Fibroblast of skin of abdomen (primary cell): Measurements from ENCODE around the gene HTR3B.
A peak's percentile ranks its signal among the peaks of the same experiment; 100 is the strongest.

Experiments used
- DNase-seq: peaks from one replicate; pipeline ENCODE4 v3.0.0-alpha.2; 2013

HTR3B gene

DNA sequence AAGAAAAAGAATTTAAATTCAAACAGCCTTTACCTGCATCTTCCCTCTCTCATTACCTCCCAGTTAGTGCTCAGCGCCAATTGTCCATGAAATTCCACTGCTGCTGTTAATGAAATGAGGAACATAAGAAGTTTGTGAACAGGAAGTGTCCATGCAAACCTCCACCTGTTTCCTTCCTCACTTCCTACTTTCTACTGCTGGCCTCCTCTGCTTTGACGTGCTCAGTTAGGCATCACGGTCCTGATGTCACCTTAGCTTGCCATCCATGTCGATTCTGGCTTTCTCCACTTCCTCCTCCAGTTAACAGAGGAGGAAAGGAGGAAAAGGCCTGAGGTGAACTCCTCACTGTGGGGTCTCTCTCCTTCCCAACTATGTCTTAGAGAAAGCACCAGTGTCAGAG is 43.4 kb downstream of the HTR3B start:
- DNase-seq, result no peak

DNA sequence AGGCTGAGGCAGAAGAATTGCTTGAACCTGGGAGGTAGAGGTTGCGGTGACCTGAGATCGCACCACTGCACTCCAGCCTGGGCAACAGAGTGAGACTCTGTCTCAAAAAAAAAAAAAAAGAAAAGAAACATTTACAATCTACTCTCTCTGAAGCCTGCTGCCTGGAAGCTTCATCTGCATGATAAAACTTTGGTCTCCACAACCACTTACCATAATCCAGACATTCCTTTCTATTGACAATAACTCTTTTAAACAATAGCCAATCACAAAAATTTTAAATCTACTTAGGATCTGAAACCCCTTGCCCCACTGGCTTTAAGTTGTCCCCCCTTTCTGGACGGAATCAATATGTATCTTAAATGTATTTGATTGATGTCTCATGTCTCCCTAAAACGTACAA is 45.3 kb downstream of the HTR3B start:
- no peak for DNase-seq

DNA sequence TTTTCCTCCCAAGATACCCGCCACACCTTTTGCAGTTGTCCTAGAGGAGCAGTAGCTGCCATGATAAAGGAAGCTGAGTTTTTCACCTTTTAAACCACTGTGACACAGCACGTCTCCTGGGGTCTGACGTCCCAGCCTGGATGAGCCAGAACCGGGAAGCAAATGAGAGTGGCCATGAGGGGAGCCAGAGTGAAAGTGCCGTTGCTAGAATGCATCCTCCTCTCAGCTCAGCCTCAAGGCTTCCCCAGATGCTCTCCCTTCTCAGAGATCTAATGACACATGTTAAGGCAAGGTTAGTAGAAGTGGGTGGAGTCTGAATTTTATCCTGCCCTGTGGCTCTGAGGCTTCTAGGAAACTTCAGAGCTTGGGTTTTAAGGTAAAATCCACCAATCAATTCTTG is 46.9 kb downstream of the HTR3B start:
- no peak for DNase-seq

DNA sequence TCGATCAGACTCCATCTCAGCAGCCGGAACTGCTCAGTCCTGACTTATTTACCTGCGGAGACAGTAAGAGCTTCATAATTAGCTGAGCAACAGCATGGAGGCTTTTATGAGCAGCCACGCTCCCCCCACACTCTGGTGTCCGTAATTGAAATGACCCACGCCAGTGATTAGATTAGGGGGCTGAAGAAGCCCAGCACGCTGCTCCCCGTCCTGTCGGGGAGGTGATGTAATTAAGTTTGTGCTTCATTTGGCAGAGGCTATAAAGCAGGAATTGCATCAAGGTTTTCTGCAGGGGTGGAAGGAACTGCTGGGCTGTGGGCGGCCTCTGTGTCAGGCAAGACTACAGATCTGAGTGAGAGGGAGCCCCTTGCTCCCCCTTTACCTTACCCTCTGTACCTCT is 47.5 kb downstream of the HTR3B start:
- no peak for DNase-seq

DNA sequence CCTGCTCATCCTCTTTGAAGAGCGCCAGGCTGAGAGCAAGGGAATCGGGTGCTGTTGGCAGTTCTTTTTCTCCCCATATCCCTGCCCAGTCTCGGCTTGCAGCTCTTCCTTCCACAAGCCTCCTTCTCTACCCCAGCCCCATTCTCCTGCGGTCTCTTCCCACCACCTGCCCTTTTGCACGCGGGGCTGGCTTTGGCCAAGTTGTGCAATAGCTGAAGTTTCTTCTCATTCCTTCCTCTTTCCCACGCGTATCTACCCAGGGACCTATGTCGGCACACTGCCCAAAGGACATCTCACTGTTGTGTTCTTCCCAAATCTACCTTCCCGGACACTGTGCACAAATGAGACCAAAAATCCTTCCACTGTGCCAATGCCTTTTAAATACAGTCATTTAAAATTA is 48.0 kb downstream of the HTR3B start:
- no peak for DNase-seq

DNA sequence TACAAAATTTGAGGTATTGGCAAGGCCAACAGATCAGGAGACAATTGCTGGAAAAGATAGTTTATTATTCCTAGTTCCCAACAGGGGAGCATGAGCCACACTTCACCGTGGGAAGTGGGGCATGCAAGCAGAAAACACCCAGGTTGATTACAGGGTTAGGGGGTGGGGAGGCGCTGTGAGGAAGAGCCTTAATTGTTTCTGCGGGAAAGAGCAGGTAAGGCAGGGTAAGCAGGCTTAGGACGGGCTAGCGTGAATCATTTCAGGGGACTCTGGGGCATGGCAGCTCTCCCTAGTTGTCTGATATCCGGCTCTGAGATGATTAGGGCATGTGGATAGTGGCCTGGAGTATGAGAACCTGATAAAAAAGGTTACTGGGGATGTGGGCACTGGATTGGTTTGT is 49.6 kb downstream of the HTR3B start:
- DNase-seq, result no peak

DNA sequence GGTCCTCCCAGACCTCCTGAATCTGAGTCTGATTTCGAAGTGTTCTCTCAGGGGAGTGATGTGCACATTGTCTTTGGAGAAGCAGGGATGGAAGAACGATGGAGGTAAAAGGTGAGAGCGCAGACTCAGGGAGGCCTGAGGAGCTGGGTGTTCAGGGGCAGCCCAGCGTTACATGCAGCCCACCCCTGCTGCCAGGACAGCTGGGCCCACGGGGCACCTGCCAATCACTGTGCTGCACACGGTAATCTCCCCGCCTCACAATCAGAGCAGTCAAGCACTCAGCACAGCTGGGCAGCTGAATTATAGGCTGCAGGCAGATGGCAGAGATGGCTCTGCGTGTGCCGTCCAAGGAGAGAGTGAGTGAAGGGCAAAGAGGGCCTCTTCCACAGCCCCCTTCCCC is 52.4 kb downstream of the HTR3B start:
- DNase-seq, result no peak

DNA sequence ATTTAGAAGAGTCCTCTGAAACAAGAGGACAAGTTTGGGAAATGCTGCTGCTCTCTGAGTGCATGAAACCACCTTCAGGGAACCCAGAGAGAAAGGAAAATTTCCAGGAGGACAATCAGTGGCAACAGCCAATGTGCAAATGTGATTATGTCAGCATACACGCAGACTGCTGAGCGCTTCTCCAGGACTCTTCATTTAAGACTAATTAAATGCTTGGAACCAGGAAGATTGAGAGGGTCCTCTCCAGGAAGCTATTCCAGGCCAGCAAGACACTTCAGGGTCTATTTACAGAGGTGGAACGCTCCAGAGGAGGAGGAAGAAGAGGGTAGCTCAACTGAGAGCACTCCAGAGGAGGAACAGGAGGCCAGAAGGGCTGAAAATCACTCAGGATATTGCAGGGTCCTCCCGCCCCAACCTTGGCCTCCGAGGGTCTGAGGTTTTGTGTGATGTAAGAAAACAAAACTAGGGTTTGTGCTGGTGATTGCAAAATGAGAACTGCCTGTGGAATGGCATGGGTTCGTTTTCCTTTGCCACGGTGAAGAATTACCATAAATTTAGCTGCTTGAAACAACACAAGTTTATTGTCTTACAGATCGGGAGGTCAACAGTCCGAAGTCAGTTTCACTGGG is 56.2 kb downstream of the HTR3B start:
- DNase-seq, result no peak

DNA sequence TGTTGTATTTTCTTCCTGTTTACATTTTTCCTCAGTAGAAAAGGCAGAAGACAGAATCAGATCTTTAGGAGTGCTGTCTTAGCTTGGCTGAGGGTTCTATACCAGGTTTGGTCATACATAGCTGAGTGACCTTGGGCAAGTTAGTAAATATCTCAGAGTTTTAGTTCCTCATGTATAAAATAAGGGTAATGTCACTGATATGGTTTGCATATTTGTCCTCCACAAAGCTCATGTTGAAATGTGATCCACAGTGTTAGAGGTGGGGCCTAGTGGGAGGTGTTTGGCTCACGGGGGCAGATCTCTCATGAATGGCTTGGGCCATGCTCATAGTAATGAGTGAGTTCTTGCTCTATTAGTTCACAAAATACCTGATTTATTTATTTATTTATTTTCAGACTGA is 62.8 kb downstream of the HTR3B start:
- no peak for DNase-seq

DNA sequence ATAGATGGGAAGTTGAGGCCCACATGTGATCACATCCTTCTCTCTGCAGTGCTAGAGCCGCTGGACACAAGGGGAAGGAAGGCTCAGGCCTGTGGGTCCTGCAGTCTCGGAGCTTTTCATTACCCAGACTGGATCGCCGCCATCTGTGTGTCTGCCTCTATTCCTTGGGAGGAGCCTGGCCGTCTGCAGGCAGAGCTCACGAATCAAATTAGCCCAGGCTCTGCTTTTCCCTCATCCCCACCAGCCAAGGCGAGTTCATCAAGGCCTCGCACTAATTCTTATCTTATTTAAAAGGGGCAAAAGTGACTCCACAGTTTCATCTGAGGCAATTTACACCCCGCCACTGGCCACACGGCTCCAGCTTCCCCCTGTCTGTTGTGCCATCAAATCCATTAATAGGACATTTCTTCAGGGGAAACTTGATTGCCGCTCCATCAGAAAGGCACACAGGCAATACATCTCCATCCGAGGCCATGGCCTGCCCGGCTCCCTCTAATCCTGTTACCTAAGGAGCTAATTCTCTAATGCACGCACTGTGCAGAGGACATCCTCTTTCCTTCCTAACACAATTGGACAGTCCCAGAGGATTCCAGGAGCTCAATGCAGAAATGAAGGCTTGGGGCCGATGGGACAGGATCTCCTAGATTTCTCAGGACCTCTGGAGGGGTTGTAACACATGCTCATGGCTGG is 67.1 kb downstream of the HTR3B start:
- no peak for DNase-seq

DNA sequence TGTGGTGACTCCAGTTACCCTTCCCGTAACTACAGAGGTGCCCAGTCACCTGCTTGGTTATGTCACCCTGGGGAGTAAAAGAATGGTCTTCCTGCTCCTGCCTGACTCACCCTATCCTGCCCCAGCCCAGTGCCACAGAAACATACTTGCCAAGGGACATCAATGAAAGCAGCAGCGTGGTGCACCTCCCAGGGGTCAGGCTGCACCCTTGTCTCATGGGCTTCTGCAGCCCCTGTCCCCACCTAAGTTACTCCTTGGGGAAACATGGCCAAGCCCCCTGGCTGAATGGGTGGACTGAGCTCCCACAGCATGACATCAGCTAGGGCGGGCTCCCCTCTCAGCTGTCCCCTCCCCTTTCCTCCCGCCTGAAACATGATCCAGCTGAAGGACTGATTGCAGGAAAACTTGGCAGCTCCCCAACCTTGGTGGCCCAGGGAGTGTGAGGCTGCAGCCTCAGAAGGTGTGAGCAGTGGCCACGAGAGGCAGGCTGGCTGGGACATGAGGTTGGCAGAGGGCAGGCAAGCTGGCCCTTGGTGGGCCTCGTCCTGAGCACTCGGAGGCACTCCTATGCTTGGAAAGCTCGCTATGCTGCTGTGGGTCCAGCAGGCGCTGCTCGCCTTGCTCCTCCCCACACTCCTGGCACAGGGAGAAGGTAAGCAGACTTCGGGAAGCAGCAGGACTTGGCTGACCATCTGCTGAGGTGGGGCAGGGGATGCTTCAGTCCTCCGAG is 70.3 kb downstream of the HTR3B start, which contains the start of gene HTR3A:
Gene HTR3A, plus strand, starts transcription at position 368 of the 730 bp plus-strand sequence. Its CDS starts 218 bp downstream, at position 586.
- DNase-seq, result peak; percentile 10

DNA sequence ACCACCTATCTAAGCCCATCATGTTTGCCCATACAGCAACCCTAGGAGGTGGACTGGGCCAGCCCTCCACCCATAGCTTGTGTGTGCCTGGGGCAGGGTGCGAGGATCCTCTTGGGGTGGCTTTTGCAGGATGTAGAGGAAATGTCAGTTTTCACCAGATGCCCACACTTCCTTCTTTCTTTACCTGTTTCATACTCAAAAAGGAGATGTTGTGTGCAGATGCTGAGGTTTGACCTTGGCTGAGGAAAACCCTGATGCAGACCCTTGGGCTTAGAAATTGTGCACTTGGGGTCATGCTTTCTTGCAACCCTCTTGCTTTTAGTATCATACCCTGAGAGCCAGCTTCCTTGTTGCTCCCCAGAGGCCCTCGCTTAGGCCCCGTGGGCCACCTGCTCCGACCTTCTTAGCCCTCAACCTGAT is 72.5 kb downstream of the HTR3B start:
- no peak for DNase-seq

DNA sequence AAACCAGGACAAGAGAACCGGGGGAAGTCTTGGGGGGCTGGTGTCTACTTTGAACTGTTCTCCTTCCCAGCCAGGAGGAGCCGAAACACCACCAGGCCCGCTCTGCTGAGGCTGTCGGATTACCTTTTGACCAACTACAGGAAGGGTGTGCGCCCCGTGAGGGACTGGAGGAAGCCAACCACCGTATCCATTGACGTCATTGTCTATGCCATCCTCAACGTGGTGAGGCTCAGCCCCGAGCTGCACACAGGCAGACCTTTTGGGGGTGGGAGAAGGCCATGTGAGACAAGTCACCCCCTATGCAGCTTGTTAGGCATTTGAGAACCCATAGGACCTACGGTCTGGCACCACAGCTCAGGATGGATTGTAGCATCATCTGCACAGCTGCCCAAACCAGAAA is 73.1 kb downstream of the HTR3B start:
- DNase-seq, result no peak

DNA sequence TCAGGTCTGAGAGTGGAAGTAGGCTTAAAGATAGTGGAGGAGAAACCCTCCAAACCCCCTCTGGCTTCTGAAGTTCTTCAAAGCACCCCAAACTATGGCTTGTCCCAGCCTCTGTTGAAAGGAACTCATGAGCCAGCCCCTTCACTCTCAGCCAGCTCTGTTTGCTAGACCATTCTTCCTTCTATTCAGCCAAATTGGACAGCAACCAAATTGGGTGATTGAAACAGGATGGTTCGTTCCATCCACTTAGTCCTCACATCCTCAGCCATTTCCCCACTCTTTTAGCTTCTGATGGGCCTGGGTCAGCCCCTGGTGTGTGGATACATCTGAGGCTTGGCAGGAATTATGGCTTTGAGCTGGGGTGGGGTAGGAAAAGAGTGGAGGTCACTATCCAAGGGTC is 74.8 kb downstream of the HTR3B start:
- no peak for DNase-seq

DNA sequence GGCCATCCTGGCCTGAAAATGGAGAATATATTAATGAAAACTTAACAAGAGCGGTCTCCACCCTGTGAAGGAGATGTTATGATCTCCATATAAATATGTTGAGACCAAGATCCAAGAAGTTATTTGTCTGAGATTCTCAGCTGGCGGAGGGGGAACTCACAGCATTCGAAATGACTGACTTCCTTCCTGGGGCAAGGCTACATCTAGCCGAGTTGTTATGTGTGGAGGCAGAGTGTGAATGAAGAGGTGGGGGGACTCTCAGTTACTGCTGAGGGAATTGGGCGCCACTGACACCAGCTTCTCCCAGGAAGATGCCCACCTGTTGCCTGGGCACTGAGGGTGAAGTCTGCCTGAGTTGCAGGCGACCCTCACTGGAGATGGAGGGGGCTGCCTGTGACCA is 76.2 kb downstream of the HTR3B start:
- DNase-seq, result no peak

DNA sequence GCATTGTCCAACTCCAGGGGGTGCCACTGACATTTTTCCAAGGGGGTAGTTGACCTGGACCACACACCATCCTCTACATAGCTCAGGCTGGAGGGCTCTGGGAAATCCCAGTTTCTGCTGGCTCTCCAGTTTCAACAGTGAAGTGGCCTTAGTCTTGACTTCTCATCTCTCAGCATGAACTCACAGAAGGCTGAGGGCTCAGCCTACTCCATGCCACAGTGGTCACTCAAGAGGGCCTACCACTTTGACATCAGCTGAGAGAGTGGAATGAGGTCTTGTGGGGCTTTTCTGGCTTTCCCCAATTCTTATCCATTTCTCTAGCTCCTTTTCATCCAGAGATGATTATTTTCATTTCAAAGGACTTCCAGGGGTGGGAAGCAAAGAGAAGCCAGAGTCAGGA is 77.7 kb downstream of the HTR3B start:
- no peak for DNase-seq

DNA sequence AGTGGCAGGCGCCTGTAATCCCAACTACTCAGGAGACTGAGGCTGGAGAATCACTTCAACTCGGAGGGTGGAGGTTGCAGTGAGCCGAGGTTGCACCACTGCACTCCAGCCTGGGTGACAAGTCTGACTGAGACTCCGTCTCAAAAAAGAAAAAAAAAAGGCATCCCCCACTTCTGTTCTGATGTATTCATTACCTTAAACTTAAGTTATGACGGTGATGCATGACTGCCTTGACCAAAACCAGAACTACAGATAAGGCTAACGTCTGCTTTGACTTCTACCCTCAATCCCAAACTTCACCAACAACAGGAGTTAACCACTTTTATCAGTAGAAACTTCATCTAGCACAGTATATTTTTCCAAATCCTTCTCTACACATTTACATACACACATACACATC is 80.2 kb downstream of the HTR3B start:
- DNase-seq, result no peak

DNA sequence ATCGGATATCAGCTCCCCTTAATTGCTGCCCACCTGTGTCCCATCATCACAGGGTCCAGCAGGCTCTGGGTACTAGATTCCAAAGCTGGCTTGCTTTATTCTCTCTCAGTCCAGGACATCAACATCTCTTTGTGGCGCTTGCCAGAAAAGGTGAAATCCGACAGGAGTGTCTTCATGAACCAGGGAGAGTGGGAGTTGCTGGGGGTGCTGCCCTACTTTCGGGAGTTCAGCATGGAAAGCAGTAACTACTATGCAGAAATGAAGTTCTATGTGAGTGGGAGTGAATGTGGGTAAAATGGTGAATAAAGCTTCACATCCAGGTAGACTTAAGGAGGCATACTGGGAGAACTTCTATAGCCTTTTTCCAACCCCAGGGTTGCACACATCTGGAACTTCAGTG is 81.3 kb downstream of the HTR3B start:
- no peak for DNase-seq

DNA sequence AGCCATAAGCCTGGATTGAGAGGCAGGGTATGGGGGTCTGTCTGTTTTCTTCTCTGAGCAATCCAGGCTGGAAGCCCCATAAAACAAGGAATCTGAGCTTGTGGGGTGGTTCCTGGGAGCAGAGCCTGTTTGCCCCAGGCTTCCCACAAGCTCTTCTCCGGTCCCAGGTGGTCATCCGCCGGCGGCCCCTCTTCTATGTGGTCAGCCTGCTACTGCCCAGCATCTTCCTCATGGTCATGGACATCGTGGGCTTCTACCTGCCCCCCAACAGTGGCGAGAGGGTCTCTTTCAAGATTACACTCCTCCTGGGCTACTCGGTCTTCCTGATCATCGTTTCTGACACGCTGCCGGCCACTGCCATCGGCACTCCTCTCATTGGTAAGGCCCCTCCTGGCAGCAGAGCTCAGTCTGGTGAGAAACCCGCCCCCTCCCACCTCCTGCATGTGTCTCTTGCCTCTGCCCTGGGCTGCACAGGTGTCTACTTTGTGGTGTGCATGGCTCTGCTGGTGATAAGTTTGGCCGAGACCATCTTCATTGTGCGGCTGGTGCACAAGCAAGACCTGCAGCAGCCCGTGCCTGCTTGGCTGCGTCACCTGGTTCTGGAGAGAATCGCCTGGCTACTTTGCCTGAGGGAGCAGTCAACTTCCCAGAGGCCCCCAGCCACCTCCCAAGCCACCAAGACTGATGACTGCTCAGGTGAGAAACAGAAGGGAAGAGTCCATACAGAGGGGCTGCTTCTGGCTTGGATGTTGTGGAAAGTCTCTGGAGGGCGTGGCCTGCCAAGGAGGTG is 82.0 kb downstream of the HTR3B start:
- no peak for DNase-seq

DNA sequence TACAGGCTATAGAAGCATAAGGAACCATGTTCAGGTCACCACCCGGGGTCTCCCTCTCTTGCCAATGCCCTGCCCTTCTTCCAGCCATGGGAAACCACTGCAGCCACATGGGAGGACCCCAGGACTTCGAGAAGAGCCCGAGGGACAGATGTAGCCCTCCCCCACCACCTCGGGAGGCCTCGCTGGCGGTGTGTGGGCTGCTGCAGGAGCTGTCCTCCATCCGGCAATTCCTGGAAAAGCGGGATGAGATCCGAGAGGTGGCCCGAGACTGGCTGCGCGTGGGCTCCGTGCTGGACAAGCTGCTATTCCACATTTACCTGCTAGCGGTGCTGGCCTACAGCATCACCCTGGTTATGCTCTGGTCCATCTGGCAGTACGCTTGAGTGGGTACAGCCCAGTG is 84.8 kb downstream of the HTR3B start:
- no peak for DNase-seq

DNA sequence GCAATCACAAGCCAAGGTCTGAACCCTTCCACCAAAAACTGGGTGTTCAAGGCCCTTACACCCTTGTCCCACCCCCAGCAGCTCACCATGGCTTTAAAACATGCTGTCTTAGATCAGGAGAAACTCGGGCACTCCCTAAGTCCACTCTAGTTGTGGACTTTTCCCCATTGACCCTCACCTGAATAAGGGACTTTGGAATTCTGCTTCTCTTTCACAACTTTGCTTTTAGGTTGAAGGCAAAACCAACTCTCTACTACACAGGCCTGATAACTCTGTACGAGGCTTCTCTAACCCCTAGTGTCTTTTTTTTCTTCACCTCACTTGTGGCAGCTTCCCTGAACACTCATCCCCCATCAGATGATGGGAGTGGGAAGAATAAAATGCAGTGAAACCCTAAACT is 85.3 kb downstream of the HTR3B start:
- no peak for DNase-seq

DNA sequence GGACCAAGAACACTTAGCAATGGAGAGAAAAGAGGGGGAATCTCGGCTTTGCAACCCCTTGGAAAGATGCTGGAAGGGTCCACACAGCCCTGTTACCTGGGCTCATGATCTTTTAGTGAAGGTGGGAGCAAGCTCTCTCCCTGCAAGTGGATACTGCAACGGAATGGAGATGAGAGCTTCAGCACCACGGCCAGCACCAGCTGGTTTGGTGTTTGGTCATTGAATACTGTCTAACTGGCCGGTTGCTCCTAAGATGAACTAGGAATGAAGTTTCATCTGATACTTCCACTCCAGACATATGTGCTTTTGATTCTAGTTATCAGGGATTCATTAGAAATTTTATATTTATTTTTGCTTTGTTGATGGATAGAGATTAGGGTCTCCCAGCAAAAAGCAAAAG is 86.6 kb downstream of the HTR3B start:
- DNase-seq, result peak; percentile 20
